Tibial nerve (tissue), 3 donors: Measurements from ENCODE around the gene RHOBTB3.

Experiments used
- POLR2A ChIP-seq, 2 donors: fragments of 450-650 bp; IDR thresholded peaks; one replicate each; pipeline ENCODE4 v1.6.1; 2017; ENCODE audit warnings: antibody characterized with exemption in 2 of 2, mild to moderate bottlenecking in 2 of 2, moderate library complexity in 2 of 2
- TF ChIP-seq, protein P1 (sequence below), 5 experiments: fragments of 200-600 bp in 3 of 5; fragments of 450-650 bp in 2 of 5; sonication (generic) in 3 of 5; IDR thresholded peaks; one replicate each; pipeline ENCODE4 v1.5.1; 2016 to 2019; ENCODE audit warnings: antibody characterized with exemption in 5 of 5, mild to moderate bottlenecking in 3 of 5, moderate library complexity in 2 of 5

- TF ChIP-seq, protein P1, sequence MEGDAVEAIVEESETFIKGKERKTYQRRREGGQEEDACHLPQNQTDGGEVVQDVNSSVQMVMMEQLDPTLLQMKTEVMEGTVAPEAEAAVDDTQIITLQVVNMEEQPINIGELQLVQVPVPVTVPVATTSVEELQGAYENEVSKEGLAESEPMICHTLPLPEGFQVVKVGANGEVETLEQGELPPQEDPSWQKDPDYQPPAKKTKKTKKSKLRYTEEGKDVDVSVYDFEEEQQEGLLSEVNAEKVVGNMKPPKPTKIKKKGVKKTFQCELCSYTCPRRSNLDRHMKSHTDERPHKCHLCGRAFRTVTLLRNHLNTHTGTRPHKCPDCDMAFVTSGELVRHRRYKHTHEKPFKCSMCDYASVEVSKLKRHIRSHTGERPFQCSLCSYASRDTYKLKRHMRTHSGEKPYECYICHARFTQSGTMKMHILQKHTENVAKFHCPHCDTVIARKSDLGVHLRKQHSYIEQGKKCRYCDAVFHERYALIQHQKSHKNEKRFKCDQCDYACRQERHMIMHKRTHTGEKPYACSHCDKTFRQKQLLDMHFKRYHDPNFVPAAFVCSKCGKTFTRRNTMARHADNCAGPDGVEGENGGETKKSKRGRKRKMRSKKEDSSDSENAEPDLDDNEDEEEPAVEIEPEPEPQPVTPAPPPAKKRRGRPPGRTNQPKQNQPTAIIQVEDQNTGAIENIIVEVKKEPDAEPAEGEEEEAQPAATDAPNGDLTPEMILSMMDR (IDR thresholded peaks at IDR 0.05): no peak
- no peak for TF ChIP-seq POLR2A (IDR thresholded peaks at IDR 0.05)
Measured at GRCh38 chr5:95817430-95817829, 86.3 kb downstream of the RHOBTB3 start.
